ENCODE results near the gene ALPI.
A peak's percentile ranks its signal among the peaks of the same experiment; 100 is the strongest.
"Not testable (repeated sequence)": the region's sequence is repeated elsewhere in the genome, so short reads cannot be mapped to it uniquely, and the experiment has no call there.

Gene ALPI
- 0 to 1.7 (median 0) reads per million in 17 experiments for total RNA-seq

DNA sequence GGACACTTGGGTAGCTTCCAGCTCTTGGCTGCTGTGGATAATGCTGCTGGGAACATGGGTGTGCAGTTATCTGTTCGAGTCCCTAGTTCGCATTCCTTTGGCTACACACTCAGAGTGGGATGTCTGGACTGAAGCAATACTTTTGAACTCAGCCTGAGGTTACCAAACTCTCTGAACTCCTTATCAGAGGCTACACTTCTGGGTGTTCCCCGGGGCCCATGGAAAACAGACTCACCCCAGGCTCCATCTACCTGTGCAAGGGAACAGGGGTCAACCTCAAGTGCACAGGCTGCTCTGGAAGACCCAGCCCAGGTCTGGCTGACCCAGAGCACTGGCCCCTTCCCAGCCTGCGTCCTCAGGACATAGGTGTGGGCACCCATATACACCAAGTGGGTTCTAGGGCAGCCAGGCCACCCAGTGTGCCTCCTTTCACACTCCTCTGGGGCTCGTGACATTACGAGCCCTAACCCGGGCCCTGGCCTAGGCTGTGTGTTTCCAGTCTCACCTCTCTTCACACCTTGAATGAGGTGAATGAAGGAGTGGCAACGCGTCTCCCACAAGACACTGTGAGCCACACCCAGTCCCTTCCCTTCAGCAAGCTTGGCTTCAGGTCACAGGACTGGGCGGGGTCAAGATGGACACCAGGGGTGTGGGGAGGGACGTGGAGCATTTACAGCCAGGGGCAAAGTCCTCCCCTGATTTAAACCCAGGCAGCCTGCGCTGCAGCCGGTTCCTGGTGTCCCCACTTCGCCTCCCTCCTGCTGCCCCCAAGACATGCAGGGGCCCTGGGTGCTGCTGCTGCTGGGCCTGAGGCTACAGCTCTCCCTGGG is at the start of gene ALPI:
Gene ALPI (plus strand): TSS at position 728 of the 830 bp plus-strand sequence. CDS start 47 bp downstream, at position 775.
- no peak for DNase-seq

DNA sequence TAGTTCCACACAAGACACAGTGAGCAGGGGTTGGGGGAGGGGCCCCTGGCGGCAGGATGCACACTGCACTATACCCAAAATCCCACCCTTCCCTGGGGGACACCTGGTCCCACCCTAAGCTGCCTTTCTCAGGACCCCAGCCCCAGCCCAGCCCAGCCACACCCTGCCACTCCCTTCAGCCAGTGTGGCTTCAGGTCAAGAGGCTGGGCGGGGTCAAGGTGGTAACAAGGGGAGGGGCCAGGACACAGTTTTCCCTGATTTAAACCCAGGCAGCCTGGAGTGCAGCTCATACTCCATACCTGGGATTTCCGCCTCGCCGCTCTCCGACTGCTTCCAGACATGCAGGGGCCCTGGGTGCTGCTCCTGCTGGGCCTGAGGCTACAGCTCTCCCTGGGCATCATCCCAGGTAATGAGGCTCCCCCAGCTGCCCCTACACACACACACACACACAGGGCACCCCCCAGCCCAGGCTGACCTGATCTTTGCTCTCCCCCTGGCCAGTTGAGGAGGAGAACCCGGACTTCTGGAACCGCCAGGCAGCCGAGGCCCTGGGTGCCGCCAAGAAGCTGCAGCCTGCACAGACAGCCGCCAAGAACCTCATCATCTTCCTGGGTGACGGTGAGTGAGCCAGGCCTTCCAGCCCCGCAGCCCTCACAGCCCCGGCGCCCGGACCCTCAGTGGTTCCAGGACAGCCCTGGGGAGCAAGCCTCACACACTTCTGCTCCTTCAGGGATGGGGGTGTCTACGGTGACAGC is 49.2 kb upstream of the ALPI start, which contains the start of gene ALPG:
Gene ALPG (plus strand): TSS at position 289 of the 755 bp plus-strand sequence. CDS start 51 bp downstream, at position 340.
- DNase-seq = no peak

DNA sequence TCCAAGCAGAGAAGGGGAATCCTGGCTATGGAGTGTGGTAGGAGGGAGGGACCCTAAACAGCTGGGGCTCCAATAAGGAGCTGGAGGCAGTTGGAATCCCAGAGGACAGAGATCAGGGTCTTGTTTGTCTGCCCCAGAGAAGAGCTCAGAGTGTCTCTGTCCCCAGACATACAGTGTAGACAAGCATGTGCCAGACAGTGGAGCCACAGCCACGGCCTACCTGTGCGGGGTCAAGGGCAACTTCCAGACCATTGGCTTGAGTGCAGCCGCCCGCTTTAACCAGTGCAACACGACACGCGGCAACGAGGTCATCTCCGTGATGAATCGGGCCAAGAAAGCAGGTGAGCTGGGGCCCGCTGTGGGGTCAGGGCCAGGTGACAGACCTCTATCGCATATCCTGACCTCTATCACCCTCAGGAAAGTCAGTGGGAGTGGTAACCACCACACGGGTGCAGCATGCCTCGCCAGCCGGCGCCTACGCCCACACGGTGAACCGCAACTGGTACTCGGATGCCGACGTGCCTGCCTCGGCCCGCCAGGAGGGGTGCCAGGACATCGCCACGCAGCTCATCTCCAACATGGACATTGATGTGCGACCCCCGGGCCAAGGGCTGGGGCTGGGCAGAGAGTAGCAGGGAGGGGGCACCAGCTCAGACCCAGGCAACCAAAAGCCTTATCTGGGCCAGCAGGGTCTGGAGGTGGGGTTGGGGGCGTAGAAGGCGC is 48.4 kb upstream of the ALPI start:
- DNase-seq = not testable (repeated sequence)

DNA sequence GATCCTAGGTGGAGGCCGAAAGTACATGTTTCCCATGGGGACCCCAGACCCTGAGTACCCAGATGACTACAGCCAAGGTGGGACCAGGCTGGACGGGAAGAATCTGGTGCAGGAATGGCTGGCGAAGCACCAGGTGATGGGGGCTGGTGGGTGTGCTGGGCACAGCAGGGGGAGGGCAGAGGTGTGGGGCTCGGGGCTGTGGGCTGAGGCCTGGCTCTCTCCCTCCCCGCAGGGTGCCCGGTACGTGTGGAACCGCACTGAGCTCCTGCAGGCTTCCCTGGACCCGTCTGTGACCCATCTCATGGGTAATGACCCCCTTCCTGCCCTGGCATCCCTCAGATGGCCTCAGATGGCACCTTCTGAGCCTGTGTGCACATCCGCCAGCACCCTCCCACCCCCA is 47.7 kb upstream of the ALPI start:
- DNase-seq = not testable (repeated sequence)

DNA sequence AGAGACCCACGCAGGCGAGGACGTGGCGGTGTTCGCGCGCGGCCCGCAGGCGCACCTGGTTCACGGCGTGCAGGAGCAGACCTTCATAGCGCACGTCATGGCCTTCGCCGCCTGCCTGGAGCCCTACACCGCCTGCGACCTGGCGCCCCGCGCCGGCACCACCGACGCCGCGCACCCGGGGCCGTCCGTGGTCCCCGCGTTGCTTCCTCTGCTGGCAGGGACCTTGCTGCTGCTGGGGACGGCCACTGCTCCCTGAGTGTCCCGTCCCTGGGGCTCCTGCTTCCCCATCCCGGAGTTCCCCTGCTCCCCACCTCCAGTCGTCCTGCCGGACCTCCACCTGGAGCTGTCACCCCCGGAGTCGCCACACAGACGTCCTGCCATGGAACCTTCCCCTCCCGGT is 46.3 kb upstream of the ALPI start:
- DNase-seq = not testable (repeated sequence)

DNA sequence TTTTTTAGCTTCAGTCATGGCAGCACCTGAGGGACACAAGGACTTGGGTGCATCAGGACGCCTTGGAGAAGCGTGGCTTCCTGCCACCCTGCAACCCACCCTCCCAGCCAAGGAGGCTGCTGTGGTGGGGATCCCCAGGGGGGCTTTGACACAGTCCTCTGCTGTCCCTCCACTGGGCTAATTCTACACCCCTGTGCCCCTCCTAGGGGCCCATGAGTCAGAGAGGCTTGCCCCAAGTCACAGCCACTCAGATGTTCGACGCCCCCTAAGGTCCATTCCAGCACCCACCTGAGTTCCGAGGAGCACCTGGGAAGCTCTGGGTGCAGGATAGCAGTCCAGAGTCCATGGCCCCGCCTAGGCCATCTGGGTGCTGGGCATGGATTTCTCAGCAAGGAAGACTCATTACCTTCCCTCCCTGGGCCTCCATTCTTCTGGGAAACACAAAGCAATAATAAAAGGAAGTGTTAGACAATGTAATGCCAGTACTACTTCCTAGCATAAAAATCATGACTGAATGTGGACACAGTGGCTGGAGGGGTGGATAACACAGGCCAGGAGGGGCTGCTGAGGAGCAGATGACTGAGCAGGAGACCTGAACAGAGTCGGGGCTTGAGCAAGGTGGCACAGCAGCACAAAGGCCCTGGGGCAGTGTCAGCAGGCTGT is 45.6 kb upstream of the ALPI start:
- no peak for DNase-seq

DNA sequence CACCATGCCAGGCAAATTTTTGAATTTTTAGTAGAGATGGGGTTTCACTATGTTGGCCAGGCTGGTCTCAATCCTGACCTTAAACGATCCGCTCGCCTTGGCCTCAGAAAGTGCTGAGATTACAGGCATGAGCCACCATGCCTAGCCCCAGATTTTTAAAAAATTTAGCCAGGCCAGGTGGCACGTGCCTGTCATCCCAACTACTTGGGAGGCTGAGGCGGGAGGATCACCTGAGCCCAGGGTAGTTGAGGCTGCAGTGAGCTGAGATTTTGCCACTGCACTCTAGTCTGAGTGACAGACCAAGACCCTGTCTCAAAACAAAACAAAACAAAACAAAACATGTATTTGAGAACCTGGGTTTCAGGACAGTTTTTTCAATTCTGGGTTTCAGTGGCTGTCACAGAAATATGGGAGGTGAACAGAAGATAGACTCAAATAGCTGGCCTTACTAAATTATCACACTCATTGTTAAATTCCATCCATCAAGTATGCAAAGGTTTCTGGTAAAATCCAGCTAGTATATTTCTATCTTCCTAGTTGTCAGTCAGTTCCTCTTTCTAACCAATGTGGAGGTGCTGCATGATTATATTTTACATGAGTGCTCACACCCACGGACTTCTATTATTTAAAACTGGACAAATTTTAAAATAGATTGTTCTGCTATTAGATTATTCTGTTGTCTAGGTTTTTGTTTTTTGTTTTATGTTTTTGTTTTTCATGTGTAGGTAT is 43.9 kb upstream of the ALPI start:
- DNase-seq = peak in 2 of 4 experiments; percentile 11 to 15

DNA sequence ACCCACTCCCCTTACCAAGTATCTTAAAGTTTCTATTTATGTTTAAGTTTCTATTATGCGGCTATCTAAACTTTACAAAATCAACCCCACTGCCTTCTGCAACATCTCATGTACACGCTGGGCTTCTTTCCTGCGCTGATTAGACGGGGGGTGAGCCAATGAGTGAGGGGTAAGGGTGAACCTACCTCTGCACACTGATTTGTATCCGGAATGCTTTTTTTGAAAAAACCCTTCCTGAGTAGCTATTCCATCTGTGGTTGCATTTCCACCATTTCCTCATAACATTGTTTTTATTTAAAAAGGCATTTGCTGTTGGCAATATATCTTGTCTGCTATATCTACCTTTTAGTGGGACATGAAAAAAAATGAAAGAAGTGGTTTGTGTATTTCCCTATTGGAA is 43.0 kb upstream of the ALPI start:
- DNase-seq = no peak

DNA sequence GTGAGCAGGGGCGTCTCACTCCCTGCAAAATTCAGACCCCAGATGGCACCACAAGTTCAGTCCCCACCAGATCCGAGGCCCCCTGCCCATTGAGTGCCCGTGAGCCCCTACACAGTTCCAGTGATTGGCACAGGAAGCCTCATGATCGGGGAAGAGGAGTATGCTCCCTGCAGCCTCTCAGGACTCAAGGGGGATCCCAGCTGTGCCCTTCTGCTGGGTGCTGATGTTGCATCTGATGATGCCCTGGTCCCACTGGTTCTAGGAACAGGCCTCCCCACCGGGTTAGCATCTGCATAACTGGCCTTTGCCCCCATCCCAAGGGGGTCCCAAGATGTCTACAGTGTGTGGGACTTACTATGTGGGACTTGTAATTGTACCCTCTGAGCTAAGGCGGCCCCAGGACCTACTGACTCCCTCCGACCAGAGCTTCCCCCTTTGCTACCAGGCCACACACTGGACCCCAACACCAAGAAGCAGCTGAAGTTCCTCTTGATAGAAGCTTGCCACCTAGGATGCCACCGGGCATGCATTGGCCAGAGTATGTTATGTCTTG is 40.7 kb upstream of the ALPI start:
- DNase-seq = no peak

DNA sequence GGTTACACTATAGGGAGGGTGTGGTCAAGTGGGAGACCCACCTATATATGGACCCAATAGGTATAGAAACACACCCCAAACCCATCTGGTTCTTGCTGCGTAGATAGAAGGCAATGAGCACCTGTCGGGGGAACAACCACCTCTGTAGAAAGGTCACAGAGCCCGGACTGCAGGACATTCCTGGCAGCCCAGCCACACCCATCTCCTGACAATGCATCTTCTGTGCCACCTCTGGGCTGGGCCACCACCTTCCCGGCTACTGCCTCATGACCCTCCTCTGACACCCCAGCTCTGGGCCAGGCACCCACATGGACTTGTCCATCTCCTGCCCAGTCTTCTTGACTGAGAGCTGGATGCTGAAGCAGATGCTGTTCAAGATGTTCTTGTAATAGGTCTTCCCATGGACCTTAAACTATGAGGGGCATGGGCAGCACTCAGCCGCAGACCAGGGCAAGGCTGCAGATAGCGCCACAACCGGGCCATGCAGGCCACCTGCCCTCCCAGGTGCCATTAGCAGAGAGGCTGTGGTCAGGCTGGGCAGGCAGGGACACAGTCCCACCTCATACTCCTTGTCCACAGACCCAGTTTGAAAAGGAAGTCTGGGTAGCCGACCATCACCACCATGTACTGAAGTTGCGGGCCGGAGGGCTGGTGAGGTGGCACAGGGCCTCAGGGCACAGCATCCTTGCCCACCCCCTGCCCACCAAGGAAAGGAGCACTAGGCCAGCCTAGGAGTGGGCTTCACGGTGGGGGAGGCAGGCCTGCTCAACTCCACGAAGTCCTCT is 40.0 kb upstream of the ALPI start:
- DNase-seq = no peak

DNA sequence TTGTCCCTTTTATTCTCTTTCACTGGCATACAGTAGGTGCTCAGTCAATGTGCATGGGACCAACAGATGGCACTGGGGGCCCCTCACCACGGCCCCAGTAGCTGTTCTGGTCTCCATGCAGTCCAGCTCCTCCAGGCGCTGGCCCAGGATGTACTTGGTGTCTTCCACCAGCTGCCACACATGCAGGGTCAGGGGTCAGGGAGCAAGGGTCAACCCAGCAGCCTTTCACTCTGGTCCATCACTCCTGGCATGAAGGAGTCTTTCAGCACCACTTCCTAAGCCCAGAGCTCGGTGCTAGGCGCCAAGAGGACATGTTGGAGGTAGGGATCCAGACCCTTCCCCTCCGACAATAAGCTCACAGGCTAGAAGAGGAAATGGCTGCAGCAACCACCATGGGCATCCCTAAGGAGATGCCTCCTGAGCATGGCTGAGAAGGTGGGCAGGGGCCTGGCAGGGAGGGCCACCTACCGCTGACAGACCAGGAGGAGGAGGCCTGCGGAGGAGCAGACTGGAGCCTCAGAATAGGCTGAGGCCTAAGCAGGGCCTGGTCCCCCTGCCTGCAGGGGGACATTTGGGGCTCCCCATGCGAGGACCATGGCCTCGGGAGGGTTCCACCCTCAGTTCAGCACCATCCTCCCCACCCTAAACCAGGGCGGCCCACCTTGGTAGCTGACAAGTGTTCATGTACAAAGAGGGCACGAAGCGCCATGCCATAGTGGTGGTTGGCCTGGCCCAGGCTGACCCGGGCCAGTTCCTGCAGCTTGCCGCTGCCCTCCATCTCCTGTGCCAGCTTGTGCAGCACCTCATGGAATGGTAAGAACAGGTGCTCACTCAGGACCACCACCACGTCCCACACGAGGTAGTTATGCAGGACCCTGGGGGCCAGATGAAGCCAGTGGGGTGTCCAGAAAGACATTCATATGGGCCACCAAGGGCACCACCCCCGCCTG is 39.2 kb upstream of the ALPI start:
- DNase-seq = no peak

DNA sequence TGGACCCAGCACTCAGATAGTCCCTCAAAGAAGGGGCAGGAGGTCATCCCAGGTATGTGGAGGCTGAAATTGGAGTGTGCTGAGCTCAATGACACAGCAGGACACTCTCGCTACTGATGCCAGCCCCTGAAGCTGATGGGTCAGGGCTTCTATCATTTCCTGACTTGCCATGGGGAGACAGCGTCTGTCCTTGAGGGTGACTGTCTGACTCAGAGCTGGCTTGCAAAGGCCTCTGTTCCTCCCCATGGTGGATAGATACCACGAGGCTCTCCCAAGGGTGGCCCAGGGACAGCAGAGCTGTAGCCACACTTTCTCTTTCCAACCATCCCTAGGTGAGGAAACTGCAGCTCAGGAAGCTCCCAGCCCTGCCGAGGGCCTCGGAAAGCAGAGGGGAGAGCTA is 38.5 kb upstream of the ALPI start:
- no peak for DNase-seq

DNA sequence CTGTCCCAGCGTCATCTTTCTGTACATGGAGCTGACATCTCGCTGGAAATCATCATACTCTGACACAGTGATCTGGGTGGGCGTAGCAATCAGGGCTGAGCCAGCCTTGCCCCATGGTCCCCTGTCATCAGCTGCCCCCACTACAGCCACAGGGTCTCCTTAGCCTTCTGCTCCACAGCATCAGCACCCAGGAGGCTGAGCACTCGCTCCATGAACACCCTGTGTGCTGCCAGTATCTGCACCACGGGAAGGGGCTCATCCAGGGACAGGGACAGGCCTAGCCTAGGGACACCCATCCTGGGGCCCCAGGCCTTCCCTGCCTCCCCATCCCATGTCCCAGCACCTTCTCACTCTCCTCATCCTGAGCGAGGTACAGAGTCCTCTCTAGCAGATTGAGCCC is 37.9 kb upstream of the ALPI start:
- DNase-seq = no peak

DNA sequence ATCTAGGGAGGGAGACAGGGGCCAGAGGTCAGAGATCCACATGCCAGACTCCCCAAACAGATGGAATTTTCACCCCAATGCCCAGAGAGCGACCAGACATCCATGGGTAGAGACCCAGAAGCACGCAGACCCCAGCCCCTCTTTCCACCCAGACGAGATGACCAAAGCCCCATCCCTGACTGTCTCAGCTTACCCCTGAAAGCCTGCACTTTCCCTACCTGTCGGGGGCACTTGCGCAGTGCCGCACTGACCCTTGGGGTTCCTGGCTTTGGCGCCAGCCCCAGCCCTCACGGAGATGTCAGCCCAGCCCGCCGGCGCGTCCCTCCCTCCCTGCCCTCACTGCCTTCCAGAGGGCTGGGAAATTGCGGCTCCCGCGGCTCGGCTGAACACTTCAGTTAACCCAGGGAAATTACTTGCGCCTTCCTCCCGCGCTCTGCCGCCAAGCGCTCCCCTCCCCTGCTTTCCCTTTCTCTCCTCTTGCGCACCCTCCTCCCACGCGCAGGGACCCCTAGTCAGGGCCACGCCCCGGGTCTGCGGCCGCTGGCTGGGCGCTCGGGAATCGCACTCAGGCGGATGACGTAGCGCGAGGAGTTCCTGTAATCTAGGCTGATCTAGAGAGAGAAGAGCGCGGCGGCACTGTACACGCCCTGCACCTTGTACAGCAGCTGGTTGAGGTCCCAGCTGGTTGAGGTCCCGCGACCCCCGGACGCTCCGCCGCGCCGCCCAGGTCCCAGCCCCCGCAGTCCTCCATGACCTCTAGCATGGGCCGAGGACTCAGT is 37.3 kb upstream of the ALPI start:
- peak; percentile 17 to 60 (median 32) for DNase-seq

DNA sequence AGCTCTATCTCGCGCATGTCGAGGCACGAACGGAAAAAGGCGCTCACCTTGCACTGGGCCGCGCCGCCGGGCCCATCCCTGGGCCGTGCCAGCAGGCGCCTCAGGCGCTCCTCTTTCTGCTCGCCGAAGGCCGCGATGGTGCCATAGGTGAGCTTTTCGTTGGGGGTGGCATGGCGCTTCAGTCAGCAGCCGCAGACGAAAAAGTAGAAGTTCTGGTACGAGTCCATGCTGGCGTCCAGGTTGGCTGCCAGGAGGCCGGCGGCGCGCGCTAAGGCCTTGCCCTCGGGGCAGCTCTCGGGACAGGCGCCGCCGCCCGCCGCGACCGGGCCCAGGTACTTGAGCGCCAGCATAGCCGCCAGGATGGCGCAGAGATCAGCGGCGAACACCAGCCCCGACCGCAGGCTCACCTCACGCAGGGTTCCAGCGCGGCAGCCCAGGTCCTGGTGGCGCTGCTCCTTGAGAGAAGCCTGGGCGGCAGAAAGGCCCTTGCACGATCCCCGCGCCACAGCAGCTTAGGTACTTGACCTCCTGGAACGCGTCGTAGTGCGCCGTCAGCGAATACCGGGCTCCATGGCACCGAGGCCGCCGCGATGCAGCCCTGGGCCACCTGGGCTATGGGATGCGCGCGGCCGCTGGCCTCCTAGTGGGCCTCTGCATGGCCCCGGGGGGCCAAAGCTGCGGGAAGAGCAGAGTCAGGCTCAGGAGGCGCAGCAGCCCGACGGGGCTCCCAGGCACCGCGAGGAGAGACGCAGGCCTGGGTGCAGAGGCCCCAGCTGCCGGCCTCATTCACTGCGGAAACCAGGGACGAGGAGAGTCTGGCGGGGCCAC is 36.5 kb upstream of the ALPI start:
- no peak for DNase-seq

DNA sequence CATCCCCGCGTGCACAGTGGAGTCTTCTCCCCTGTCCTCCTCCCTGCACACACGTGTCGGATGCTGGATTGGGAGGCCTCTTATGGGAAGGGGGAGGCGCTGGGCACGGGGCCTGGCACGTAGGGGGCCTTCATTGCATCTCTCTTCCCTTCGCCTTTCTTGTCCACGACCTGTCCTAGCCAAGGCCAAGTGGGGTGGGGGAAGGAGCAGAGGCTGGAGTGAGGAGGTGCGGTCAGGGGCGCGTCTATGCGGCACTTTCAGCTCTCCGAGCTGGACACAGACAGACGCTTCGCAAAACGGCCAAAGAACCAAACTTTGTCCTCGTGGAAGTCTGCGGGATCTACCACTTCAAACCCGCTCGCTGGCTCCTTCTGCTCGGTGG is 35.9 kb upstream of the ALPI start:
- no peak for DNase-seq

DNA sequence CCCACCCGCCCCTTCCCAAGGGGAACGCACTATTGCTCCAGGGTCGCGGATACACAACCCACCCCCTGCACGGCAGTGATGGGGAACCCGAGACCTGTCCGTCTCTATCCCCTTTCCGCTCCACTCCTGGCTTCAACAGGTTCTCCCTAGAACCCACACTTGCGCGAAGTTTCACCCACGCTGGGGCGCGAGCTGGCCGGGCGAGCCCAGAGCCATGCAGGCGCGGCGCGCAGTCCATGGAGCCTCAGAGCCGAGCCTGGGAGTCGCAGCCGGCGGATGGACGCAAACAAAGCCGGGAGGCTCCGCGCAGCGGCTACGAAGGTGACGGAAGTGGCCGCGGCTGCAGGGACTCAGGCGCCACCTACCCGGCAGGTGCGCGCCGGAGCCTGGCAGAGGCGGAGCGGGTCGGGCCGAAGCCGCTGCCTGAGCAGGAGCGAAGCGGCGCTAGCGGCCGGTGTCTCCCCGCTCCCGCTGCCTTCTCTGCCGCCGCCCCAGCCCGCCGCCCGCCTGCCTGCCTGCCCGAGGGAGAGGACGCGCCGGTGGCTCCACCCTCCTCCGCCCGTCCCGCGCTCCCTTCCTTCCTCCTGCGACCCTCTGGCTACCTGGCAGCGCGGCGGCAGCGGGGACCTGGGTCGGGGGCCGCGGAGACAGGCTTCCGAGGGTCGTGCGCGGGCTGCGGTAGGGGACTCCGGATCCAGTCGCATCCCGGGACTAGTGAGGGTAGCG is 35.3 kb upstream of the ALPI start:
- peak in 1 of 4 experiments; percentile 17 for DNase-seq

All from suppressor macrophage (primary cell).